Panc1 (cell line): ENCODE results near the gene PDE1C. TPM values are rescaled to one million over a fixed set of nuclear protein-coding genes. Genes with fewer than 3 reads are reported as not detected.

Experiments
- ATAC-seq: fragments of 200-7000 bp; cut with Tn5 transposase; 2 replicates; pipeline ENCODE4 v1.9.1; 2020; ENCODE audit warnings: mild to moderate bottlenecking, moderate library complexity
- BruUV-seq: library from RNA; stranded (reverse); fragments of 400-500 nt; replicated peaks from 2 replicates; lab custom pipeline; 2021; lab: Mats Ljungman, UMichigan
- CTCF ChIA-PET: fragments of 300-600 bp; sonication (Branson Sonifier 250); formaldehyde crosslinking; loops from one replicate; lab custom pipeline; 2022; ENCODE audit warnings: antibody characterized with exemption; lab: Charles Lee
- POLR2A ChIA-PET: fragments of 300-600 bp; sonication (Branson Sonifier 250); formaldehyde crosslinking; loops from one replicate; lab custom pipeline; 2022; ENCODE audit warnings: antibody characterized with exemption; lab: Charles Lee
- DNase-seq: peaks from one replicate; pipeline ENCODE4 v3.0.0-alpha.2; 2010; ENCODE audit warnings: low read depth, low spot score
- H3K27ac ChIP-seq: 2 replicates; pipeline ENCODE4 v1.5.1; 2011; ENCODE audit warnings: mild to moderate bottlenecking, low read length, inconsistent platforms
- H3K27me3 ChIP-seq: fragments of 200-500 bp; sonication (Bioruptor generic); 2 replicates; pipeline ENCODE4 v1.6.0; 2014; ENCODE audit warnings: low read length, inconsistent platforms; ENCODE audit not compliant: control insufficient read depth, insufficient read depth
- H3K36me3 ChIP-seq: fragments of 200-500 bp; sonication (Bioruptor generic); 2 replicates; pipeline ENCODE4 v1.5.1; 2014; ENCODE audit warnings: inconsistent platforms, mild to moderate bottlenecking, low read length, moderate library complexity; ENCODE audit not compliant: control insufficient read depth, insufficient read depth
- H3K4me1 ChIP-seq: 2 replicates; pipeline ENCODE4 v1.5.1; 2011; ENCODE audit warnings: inconsistent platforms, mild to moderate bottlenecking, low read length, moderate library complexity; ENCODE audit not compliant: control insufficient read depth, insufficient read depth
- H3K4me3 ChIP-seq, 2 experiments: 2 replicates each; pipeline ENCODE4 v1.5.1; 2011 to 2012; ENCODE audit warnings: low read depth in 2 of 2, low read length in 2 of 2, mild to moderate bottlenecking in 2 of 2, inconsistent platforms in 1 of 2, moderate library complexity in 1 of 2
- H3K9me3 ChIP-seq: fragments of 200-500 bp; sonication (Bioruptor generic); 2 replicates; pipeline ENCODE4 v1.5.1; 2014; ENCODE audit warnings: low read depth, mild to moderate bottlenecking, inconsistent platforms, low read length, moderate library complexity; ENCODE audit not compliant: control insufficient read depth, insufficient read depth
- CTCF ChIP-seq: fragments of 450-650 bp; IDR thresholded peaks from 2 replicates; pipeline ENCODE4 v1.5.1; 2017; ENCODE audit warnings: mild to moderate bottlenecking
- POLR2AphosphoS5 ChIP-seq: IDR thresholded peaks from 2 replicates; pipeline ENCODE4 v1.6.1; 2012; ENCODE audit warnings: mild to moderate bottlenecking, low read depth, low read length, moderate library complexity
- REST ChIP-seq, 2 experiments: IDR thresholded peaks; 2 replicates each; pipeline ENCODE4 v1.6.1; 2011 to 2012; ENCODE audit warnings: low read depth in 2 of 2, control low read depth in 1 of 2, low read length in 1 of 2, mild to moderate bottlenecking in 1 of 2, moderate library complexity in 1 of 2; ENCODE audit not compliant: insufficient read depth in 1 of 2
- SIN3A ChIP-seq: IDR thresholded peaks from 2 replicates; pipeline ENCODE4 v1.6.1; 2012; ENCODE audit warnings: low read depth, mild to moderate bottlenecking, low read length, moderate library complexity, borderline replicate concordance; ENCODE audit not compliant: insufficient read depth
- TCF7L2 ChIP-seq: IDR thresholded peaks from 2 replicates; pipeline ENCODE4 v1.6.1; 2011; ENCODE audit warnings: mild to moderate bottlenecking, low read depth, low read length, inconsistent platforms
- in situ Hi-C: cut with HindIII; loops from 2 replicates; pipeline ENCODE4 v1.10.0; 2016; ENCODE audit warnings: low sequenced_read_pairs, low pct_unique_long_range_greater_than_20kb
- intact Hi-C: fragments of 100-400 bp; cut with micrococcal nuclease; formaldehyde crosslinking; loops from one replicate; pipeline ENCODE4 v1.10.0; 2022; ENCODE audit not compliant: unreplicated experiment
- total RNA-seq: library from RNA; stranded (reverse); gene quantifications from one replicate; pipeline ENCODE4 v1.2.1, GENCODE V29; 2021; ENCODE audit not compliant: unreplicated experiment

PDE1C gene
- total RNA-seq, 1 experiment from 2014 or later, result not detected

- H3K27me3 ChIP-seq, result no peaks in the 10 kb centered on the region
- H3K4me3 ChIP-seq, result no peak overlapping the region
- ATAC-seq (no peak), DNase-seq (no peak)
- ChIA-PET POLR2A (no interaction called here), CTCF (no interaction called here)
- TF ChIP-seq REST (IDR thresholded peaks at IDR 0.05; ENCODE audit: insufficient read depth in 1 of 2, low read depth in 2 of 2, low read length in 1 of 2) (no peak), POLR2AphosphoS5 (no peak), TCF7L2 (no peak), CTCF (no peak), SIN3A (no peak)
- intact Hi-C loops (no loop called here), in situ Hi-C loops (no loop called here)
- no peak overlapping the region for H3K27ac ChIP-seq
- no peaks in the 10 kb centered on the region for H3K9me3 ChIP-seq
- BruUV-seq, result no TSS peak
- H3K36me3 ChIP-seq, result no peaks in the 10 kb centered on the region
- no peaks in the 10 kb centered on the region for H3K4me1 ChIP-seq
These were observed 21.2 kb downstream of the PDE1C start for GRCh38 chr7:32048970-32049491.

- H3K36me3 ChIP-seq, result no peaks in the 10 kb centered on the region
- ATAC-seq (no peak), DNase-seq (no peak)
- no peak overlapping the region for H3K4me3 ChIP-seq
- H3K9me3 ChIP-seq, result no peaks in the 10 kb centered on the region
- H3K27ac ChIP-seq, result no peak overlapping the region
- BruUV-seq, result no TSS peak
- in situ Hi-C loops, result no loop called here
- POLR2A ChIA-PET, result no interaction called here
- no peaks in the 10 kb centered on the region for H3K4me1 ChIP-seq
- TF ChIP-seq REST (IDR thresholded peaks at IDR 0.05; ENCODE audit: insufficient read depth in 1 of 2, low read depth in 2 of 2, low read length in 1 of 2), result no peak
- intact Hi-C loops, result no loop called here
- H3K27me3 ChIP-seq, result no peaks in the 10 kb centered on the region
- CTCF ChIA-PET, result no interaction called here
These were observed 22.4 kb downstream of the PDE1C start for GRCh38 chr7:32047801-32048200.
